ENCODE measurements around the gene ANO6.

The ANO6 gene

DNA sequence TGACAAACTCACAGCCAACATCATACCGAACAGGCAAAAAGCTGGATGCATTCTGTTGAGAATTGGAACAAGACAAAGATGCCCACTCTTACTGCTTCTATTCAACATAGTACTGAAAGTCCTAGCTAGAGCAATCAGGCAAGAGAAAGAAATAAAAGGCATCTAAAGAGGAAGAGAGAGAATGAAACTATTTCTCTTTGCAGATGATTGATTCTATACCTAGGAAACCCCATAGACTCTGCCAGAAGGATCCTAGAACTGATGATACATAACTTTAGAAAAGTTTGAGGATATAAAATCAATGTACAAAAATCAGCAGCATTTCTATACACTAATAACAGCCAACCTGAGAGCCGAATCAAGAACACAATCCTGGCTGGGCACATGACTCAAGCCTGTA is 6.1 kb upstream of the ANO6 start:
- no peaks in the 10 kb centered on the region for H3K36me3 ChIP-seq
- no peaks in the 10 kb centered on the region for H4K20me1 ChIP-seq
- no peak overlapping the region for H3K9ac ChIP-seq

DNA sequence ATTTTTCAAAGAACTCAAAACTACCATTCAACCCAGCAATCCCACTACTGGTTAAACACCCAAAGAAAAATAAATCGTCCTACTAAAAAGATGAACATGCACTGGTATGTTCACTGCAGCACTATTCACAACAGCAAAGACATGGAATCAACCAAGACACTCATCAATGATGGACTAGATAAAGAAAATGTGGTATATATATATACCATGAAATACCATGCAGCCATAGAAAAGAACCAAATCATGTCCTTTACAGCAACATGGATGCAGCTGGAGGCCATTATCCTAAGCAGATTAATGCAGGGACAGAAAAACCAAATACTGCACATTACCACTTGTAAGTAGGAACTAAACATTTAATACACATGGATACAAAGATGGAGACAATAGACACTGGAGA is 3.8 kb upstream of the ANO6 start:
- H3K4me2 ChIP-seq, result no peak overlapping the region
- H3K4me1 ChIP-seq, result peaks cover 13% of the 10 kb centered on the region
- TF ChIP-seq Cebpa-rat (IDR thresholded peaks at IDR 0.05), result no peak
- no peaks in the 10 kb centered on the region for H3K36me3 ChIP-seq
- H3K4me3 ChIP-seq, result no peak overlapping the region
- no peaks in the 10 kb centered on the region for H3K27me3 ChIP-seq
- no peak overlapping the region for H3K27ac ChIP-seq
- peaks cover 4% of the 10 kb centered on the region; the same call in 1 of the 2 replicates for H4K20me1 ChIP-seq
- no peak overlapping the region for H3K9ac ChIP-seq
- no peaks in the 10 kb centered on the region for H3K9me3 ChIP-seq

More for the DNA sequence above, 6.1 kb upstream of the ANO6 start:
- peaks cover 11% of the 10 kb centered on the region for H3K4me1 ChIP-seq
- H3K9me3 ChIP-seq, result no peaks in the 10 kb centered on the region
- H3K27me3 ChIP-seq, result no peaks in the 10 kb centered on the region
- no peak overlapping the region for H3K4me3 ChIP-seq
- H3K4me2 ChIP-seq, result no peak overlapping the region
- no peak overlapping the region for H3K27ac ChIP-seq
- no peak for TF ChIP-seq Cebpa-rat (IDR thresholded peaks at IDR 0.05)

DNA sequence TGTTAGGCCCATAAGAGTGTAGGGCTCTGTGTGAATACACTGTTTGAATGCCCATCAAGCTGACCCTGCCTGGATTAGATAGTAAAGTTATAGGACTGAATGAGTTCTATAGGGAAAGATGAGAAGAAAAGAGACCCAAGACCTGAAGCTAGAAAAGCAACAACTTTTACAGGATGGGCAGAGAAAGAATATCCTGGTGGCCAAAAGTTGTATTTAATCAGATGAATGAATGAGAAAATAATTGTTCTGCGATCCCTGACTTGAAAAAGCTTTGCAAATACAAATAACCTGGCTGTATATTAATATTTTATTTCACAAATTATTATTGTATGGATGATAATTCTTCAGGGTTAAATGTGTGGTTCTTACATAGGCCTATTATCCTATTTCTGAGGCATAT is 2.8 kb upstream of the ANO6 start:
- TF ChIP-seq Cebpa-rat (IDR thresholded peaks at IDR 0.05), result no peak
- Histone ChIP-seq H3K4me1 (peaks cover 22% of the 10 kb centered on the region), H3K4me3 (no peak overlapping the region), H3K36me3 (no peaks in the 10 kb centered on the region), H3K9ac (no peak overlapping the region), H3K4me2 (no peak overlapping the region), H3K27me3 (no peaks in the 10 kb centered on the region), H3K9me3 (no peaks in the 10 kb centered on the region), H3K27ac (no peak overlapping the region), H4K20me1 (peaks cover 15% of the 10 kb centered on the region)

DNA sequence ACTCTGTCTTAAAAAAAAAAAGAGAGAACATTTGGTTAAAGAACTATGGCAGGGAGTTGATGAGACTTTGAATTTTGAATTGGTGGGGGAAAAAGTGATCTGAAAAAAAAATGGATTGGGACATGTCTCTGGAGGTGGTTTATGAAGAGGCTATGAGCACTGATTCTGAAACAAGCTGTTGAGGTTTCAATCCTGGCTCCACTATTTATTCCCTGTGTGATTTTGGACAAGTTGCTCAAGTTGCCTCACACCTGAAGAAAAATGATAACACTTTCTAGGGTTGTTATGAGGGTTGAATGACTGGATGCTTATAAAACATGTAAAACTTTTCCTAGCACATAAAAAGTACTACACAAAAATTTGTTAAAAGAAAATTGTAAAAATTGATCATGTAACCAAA is 1.8 kb upstream of the ANO6 start:
- TF ChIP-seq Cebpa-rat (IDR thresholded peaks at IDR 0.05), result no peak
- H3K9me3 ChIP-seq, result no peaks in the 10 kb centered on the region
- H3K4me1 ChIP-seq, result peaks cover 32% of the 10 kb centered on the region
- peaks cover 24% of the 10 kb centered on the region for H4K20me1 ChIP-seq
- no peak overlapping the region for H3K4me3 ChIP-seq
- H3K27ac ChIP-seq, result no peak overlapping the region
- H3K36me3 ChIP-seq, result no peaks in the 10 kb centered on the region
- peak overlapping the region; percentile 88; the same call in 1 of the 2 replicates for H3K4me2 ChIP-seq
- H3K27me3 ChIP-seq, result no peaks in the 10 kb centered on the region
- H3K9ac ChIP-seq, result no peak overlapping the region

DNA sequence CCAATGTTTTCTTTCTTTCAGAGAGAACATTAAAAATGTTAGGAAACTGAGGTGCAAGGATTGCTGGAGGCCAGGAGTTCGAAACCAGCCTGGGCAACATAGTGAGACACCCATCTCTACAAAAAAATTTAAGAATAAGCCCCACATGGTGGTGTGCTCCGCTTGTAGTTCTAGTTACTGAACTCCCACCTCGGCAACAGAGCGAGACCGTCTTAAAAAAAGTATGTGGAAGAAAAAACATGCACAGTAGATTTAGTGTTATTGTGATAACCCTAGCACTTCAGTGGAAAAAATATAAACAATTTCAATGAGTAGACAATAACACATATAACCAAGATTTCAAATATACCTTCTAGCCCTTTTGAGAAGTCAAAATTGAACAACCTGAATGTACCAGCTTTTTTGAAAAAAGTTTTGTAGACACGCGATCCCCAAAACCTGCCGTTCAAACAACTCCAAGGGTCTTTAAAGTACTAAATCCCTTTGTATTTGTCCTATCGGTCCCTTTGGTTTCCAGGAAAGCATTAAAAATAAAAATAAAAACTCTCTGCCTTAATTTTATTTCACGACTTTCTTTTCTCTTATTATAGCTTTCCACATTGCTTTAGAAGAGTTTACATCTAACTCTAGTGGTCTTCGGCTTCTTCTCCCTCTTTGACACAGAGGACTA is 1.0 kb upstream of the ANO6 start:
- peak overlapping the region; percentile 92 for H3K9ac ChIP-seq
- H3K36me3 ChIP-seq, result no peaks in the 10 kb centered on the region
- H3K9me3 ChIP-seq, result no peaks in the 10 kb centered on the region
- peaks cover 40% of the 10 kb centered on the region for H3K4me1 ChIP-seq
- no peaks in the 10 kb centered on the region for H3K27me3 ChIP-seq
- peak overlapping the region; percentile 88 for H3K4me2 ChIP-seq
- peaks cover 32% of the 10 kb centered on the region for H4K20me1 ChIP-seq
- peak overlapping the region; percentile 95 for H3K4me3 ChIP-seq
- H3K27ac ChIP-seq, result peak overlapping the region; percentile 91
- no peak for TF ChIP-seq Cebpa-rat (IDR thresholded peaks at IDR 0.05)

DNA sequence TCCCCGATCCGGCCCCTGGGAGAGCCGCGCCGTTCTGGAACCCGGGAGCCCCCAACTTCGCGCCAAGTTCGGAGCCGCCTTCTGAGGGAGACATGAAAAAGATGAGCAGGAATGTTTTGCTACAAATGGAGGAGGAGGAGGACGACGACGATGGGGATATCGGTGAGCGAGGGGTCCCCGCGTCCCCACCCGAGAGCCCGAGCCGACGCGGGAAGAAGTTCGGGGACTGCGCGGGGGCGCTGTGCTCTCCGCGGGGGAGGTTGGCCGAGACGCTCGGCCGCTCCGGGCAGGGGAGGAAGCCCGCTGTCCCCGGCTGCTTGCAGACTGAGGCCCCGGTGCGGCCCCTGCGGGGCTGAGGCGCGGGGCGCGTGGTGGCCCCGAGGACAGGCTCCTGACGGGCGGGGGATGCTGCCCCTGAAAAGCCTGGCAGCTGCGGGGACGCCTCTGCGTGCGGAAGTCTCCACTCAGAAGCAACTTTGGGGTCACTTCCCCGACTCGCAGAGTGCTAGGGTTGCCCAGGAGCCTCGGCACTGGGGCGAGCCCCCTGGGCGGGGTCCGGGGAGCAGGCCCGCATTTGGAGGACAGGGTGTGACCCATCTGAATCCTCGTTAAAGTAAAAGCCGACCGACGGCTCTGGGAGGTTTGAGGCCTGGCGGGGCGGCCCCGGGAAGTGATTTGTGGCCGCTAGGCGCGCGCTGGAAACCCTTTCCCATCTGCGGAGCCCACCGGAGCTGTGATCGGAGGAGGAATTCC is 511 bp downstream of the ANO6 start:
- peak overlapping the region; percentile 88 for H3K4me2 ChIP-seq
- H3K4me1 ChIP-seq, result peaks cover 47% of the 10 kb centered on the region
- no peaks in the 10 kb centered on the region for H3K9me3 ChIP-seq
- no peaks in the 10 kb centered on the region for H3K27me3 ChIP-seq
- H3K4me3 ChIP-seq, result peak overlapping the region; percentile 95
- H3K9ac ChIP-seq, result peak overlapping the region; percentile 92
- peaks cover 9% of the 10 kb centered on the region for H3K36me3 ChIP-seq
- TF ChIP-seq Cebpa-rat (IDR thresholded peaks at IDR 0.05), result no peak
- H3K27ac ChIP-seq, result peak overlapping the region; percentile 91
- H4K20me1 ChIP-seq, result peaks cover 48% of the 10 kb centered on the region

DNA sequence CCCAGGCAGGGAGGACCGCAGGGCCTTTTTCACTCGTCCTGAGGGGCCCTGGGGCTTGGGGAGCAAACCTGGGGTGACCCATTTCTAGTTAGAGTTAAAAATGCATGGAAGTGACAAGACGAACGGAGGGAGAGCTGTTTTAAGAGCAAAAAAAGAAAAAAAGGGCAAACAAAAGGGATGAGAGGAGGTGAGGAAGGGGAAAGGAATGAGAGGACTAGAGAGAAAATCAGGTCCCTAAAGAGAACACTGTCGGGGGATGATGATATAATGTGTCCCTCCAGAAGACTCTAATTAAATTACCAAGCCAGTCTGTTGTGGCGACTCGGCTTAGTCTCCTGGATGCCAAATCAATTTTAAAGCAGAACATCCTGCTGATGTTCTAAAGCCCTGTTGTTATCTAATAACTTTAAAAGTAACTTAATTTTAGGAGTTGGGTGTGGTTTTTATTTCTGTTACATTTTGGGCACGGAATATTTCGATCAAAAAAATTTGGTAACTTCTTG is 1.1 kb downstream of the ANO6 start:
- peak overlapping the region; percentile 88 for H3K4me2 ChIP-seq
- H3K27me3 ChIP-seq, result no peaks in the 10 kb centered on the region
- H3K9ac ChIP-seq, result peak overlapping the region; percentile 92
- no peaks in the 10 kb centered on the region for H3K9me3 ChIP-seq
- H3K4me1 ChIP-seq, result peaks cover 47% of the 10 kb centered on the region
- TF ChIP-seq Cebpa-rat (IDR thresholded peaks at IDR 0.05), result no peak
- peaks cover 15% of the 10 kb centered on the region for H3K36me3 ChIP-seq
- H3K27ac ChIP-seq, result peak overlapping the region; percentile 91
- peak overlapping the region; percentile 95 for H3K4me3 ChIP-seq
- peaks cover 54% of the 10 kb centered on the region for H4K20me1 ChIP-seq

DNA sequence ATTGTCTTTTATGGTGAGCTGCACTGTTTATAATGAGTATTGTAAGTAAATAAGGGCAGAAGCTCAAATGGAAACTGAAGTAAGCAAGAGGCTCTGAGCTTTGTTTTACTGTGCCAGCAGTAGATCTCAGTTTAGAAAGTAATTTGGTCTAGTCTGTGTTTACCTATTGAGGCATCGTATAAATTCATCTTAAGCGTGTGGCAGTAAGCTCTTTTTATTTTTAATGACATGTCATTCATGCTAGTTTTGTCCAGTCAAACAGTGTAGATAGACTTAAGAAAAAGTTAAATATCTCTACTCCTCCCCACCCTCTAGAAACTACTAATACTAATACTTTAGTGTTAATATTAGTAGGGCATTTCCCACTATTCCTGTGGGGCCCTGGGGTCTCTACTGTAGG is 2.0 kb downstream of the ANO6 start:
- Histone ChIP-seq H3K9me3 (no peaks in the 10 kb centered on the region), H3K4me3 (peak overlapping the region; percentile 95), H3K27ac (no peak overlapping the region), H3K36me3 (peaks cover 15% of the 10 kb centered on the region), H3K9ac (peak overlapping the region; percentile 92), H3K4me1 (peaks cover 47% of the 10 kb centered on the region), H4K20me1 (peaks cover 62% of the 10 kb centered on the region), H3K27me3 (no peaks in the 10 kb centered on the region), H3K4me2 (peak overlapping the region; percentile 88)
- no peak for TF ChIP-seq Cebpa-rat (IDR thresholded peaks at IDR 0.05)

DNA sequence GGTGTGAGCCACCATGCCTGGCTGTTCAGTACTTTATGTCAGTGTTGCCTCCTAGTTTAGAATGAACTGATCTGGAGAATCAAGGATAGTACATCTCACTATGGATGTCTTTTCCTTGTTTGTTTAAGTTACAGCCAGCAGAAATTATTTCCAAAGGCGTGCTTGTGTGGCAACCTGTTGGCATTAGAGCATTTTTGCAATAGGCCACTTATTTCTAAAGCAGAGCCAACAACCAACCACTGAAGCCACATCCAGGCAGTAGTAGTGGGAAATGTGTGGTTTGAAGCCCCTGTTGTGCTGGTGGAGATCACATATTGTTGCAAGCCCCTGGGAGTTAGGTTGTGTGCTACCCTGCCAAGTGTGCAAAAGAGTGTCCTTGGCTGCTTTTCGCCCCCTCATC is 3.7 kb downstream of the ANO6 start:
- Histone ChIP-seq H3K4me2 (peak overlapping the region; percentile 88), H4K20me1 (peaks cover 80% of the 10 kb centered on the region), H3K9me3 (no peaks in the 10 kb centered on the region), H3K4me1 (peaks cover 37% of the 10 kb centered on the region), H3K36me3 (peaks cover 19% of the 10 kb centered on the region), H3K27ac (no peak overlapping the region), H3K9ac (no peak overlapping the region), H3K4me3 (no peak overlapping the region), H3K27me3 (no peaks in the 10 kb centered on the region)
- TF ChIP-seq Cebpa-rat (IDR thresholded peaks at IDR 0.05), result no peak

DNA sequence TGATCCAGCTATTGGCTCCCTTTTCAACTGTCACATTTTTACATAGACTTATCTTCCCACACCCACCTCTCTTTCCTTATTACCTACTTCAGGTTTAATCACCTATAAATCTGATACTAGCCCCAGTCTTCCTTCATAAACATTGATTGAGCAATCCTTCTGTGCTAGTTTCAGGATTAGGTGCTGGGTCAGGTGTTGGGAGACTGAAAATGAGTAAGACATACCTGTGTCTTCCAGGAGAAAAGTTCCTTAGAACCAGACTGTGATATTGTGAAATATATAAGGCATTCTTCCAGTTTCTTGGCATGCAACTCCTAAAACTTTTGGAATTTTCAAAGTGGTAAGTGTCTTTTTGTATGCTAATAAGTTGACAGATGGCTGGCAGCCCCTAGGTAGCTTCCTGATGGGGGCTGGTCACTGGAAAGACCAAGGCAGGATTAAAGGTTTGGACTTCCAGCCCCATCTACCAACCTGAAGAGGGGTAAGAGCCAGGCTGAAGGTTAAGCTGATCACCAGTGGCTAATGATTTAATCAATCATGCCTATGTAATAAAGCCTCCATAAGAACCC is 4.6 kb downstream of the ANO6 start:
- no peaks in the 10 kb centered on the region for H3K9me3 ChIP-seq
- no peak overlapping the region for H3K4me3 ChIP-seq
- H3K4me2 ChIP-seq, result peak overlapping the region; percentile 88
- TF ChIP-seq Cebpa-rat (IDR thresholded peaks at IDR 0.05), result no peak; the same call in 1 of the 2 replicates
- peaks cover 34% of the 10 kb centered on the region for H3K4me1 ChIP-seq
- no peak overlapping the region for H3K9ac ChIP-seq
- H3K27me3 ChIP-seq, result no peaks in the 10 kb centered on the region
- peaks cover 19% of the 10 kb centered on the region for H3K36me3 ChIP-seq
- H4K20me1 ChIP-seq, result peaks cover 88% of the 10 kb centered on the region
- no peak overlapping the region for H3K27ac ChIP-seq
